HEK293 (cell line): ENCODE measurements around the gene ALG3.

Experiments
- CTCF ChIA-PET: fragments of 350-600 bp; formaldehyde crosslinking; extraction: SDS; loops from one replicate; lab custom pipeline; 2021; ENCODE audit warnings: antibody characterized with exemption; lab: Yijun Ruan, JAX
- POLR2A ChIA-PET: fragments of 300-600 bp; formaldehyde crosslinking; extraction: SDS; loops from one replicate; lab custom pipeline; 2020; ENCODE audit warnings: antibody characterized with exemption, inconsistent platforms; lab: Yijun Ruan, JAX
- H3K27ac ChIP-seq: fragments of 200-500 bp; sonication (Bioruptor generic); 2 replicates; pipeline ENCODE4 v1.5.1; 2014; ENCODE audit warnings: low read depth, low read length, control low read depth, inconsistent platforms; ENCODE audit errors: extremely low read depth
- H3K36me3 ChIP-seq, 2 experiments: fragments of 200-500 bp in 1 of 2; sonication (Bioruptor generic) in 1 of 2; 1 replicate in 1 of 2; 2 replicates in 1 of 2; pipeline ENCODE4 v1.5.1; 2014 to 2017; ENCODE audit warnings: inconsistent platforms in 2 of 2, low read length in 2 of 2; ENCODE audit not compliant: control insufficient read depth in 2 of 2, insufficient read depth in 1 of 2
- H3K4me1 ChIP-seq: fragments of 200-500 bp; sonication (Bioruptor generic); 2 replicates; pipeline ENCODE4 v1.5.1; 2014; ENCODE audit warnings: mild to moderate bottlenecking, low read length, inconsistent platforms; ENCODE audit not compliant: control insufficient read depth, insufficient read depth
- H3K4me3 ChIP-seq: 2 replicates; pipeline ENCODE4 v1.5.1; 2011; ENCODE audit warnings: low read depth, mild to moderate bottlenecking, control low read depth, low read length, moderate library complexity
- H3K9me3 ChIP-seq: fragments of 200-500 bp; sonication (Bioruptor generic); 2 replicates; pipeline ENCODE4 v1.5.1; 2014; ENCODE audit warnings: low read depth, low read length, inconsistent platforms; ENCODE audit not compliant: control insufficient read depth, insufficient read depth
- BCL11A ChIP-seq: fragments of 450-650 bp; formaldehyde crosslinking; IDR thresholded peaks from 2 replicates; pipeline ENCODE4 v1.5.1; 2016; ENCODE audit warnings: low read depth, missing biosample characterization, missing genetic modification characterization
- BCL11B ChIP-seq: fragments of 450-650 bp; formaldehyde crosslinking; IDR thresholded peaks from 2 replicates; pipeline ENCODE4 v1.5.1; 2016; ENCODE audit warnings: low read depth, missing biosample characterization, missing genetic modification characterization
- FEZF1 ChIP-seq: fragments of 450-650 bp; formaldehyde crosslinking; IDR thresholded peaks from 2 replicates; pipeline ENCODE4 v1.5.1; 2016; ENCODE audit warnings: missing biosample characterization, missing genetic modification characterization
- HOXC10 ChIP-seq: sonication (generic); formaldehyde crosslinking; IDR thresholded peaks from 2 replicates; pipeline ENCODE4 v1.8.1; 2023; ENCODE audit warnings: mild to moderate bottlenecking, missing genetic modification reagents
- ZFP41 ChIP-seq: fragments of 450-650 bp; formaldehyde crosslinking; IDR thresholded peaks from 2 replicates; pipeline ENCODE4 v1.5.1; 2016; ENCODE audit warnings: missing biosample characterization, missing genetic modification characterization, borderline replicate concordance
- ZNF146 ChIP-seq: fragments of 450-650 bp; formaldehyde crosslinking; IDR thresholded peaks from 2 replicates; pipeline ENCODE4 v1.5.1; 2016; ENCODE audit warnings: missing biosample characterization, missing genetic modification characterization
- ZNF175 ChIP-seq: fragments of 450-650 bp; formaldehyde crosslinking; IDR thresholded peaks from 2 replicates; pipeline ENCODE4 v1.5.1; 2016; ENCODE audit warnings: missing biosample characterization, missing genetic modification characterization
- ZNF18 ChIP-seq: fragments of 450-650 bp; formaldehyde crosslinking; IDR thresholded peaks from 2 replicates; pipeline ENCODE4 v1.5.1; 2016; ENCODE audit warnings: missing biosample characterization, missing genetic modification characterization
- ZNF202 ChIP-seq: fragments of 450-650 bp; formaldehyde crosslinking; IDR thresholded peaks from 2 replicates; pipeline ENCODE4 v1.5.1; 2016; ENCODE audit warnings: missing biosample characterization, missing genetic modification characterization, borderline replicate concordance
- ZNF26 ChIP-seq: fragments of 450-650 bp; formaldehyde crosslinking; IDR thresholded peaks from 2 replicates; pipeline ENCODE4 v1.5.1; 2016; ENCODE audit warnings: missing biosample characterization, missing genetic modification characterization
- ZNF311 ChIP-seq: fragments of 450-650 bp; formaldehyde crosslinking; IDR thresholded peaks from 2 replicates; pipeline ENCODE4 v1.5.1; 2017; ENCODE audit warnings: missing biosample characterization, missing genetic modification characterization, borderline replicate concordance
- ZNF335 ChIP-seq: fragments of 450-650 bp; formaldehyde crosslinking; conservative IDR thresholded peaks from 2 replicates; pipeline ENCODE4 v1.5.1; 2016; ENCODE audit warnings: missing biosample characterization, missing genetic modification characterization
- ZNF426 ChIP-seq: fragments of 450-650 bp; formaldehyde crosslinking; IDR thresholded peaks from 2 replicates; pipeline ENCODE4 v1.5.1; 2017; ENCODE audit warnings: missing biosample characterization, missing genetic modification characterization, mild to moderate bottlenecking, inconsistent platforms, moderate library complexity
- ZNF449 ChIP-seq: fragments of 450-650 bp; formaldehyde crosslinking; IDR thresholded peaks from 2 replicates; pipeline ENCODE4 v1.5.1; 2017; ENCODE audit warnings: missing biosample characterization, mild to moderate bottlenecking, missing genetic modification characterization, moderate library complexity
- ZNF488 ChIP-seq: fragments of 450-650 bp; formaldehyde crosslinking; IDR thresholded peaks from 2 replicates; pipeline ENCODE4 v1.5.1; 2016; ENCODE audit warnings: missing biosample characterization, missing genetic modification characterization
- ZNF518A ChIP-seq: fragments of 450-650 bp; formaldehyde crosslinking; conservative IDR thresholded peaks from 2 replicates; pipeline ENCODE4 v1.5.1; 2016; ENCODE audit warnings: low read depth, missing biosample characterization, missing genetic modification characterization
- ZNF530 ChIP-seq: fragments of 450-650 bp; formaldehyde crosslinking; IDR thresholded peaks from 2 replicates; pipeline ENCODE4 v1.5.1; 2016; ENCODE audit warnings: low read depth, missing biosample characterization, missing genetic modification characterization
- ZNF624 ChIP-seq: fragments of 450-650 bp; formaldehyde crosslinking; IDR thresholded peaks from 2 replicates; pipeline ENCODE4 v1.5.1; 2017; ENCODE audit warnings: missing biosample characterization, missing genetic modification characterization
- ZNF645 ChIP-seq: fragments of 450-650 bp; formaldehyde crosslinking; IDR thresholded peaks from 2 replicates; pipeline ENCODE4; 2016; ENCODE audit warnings: missing biosample characterization, missing genetic modification characterization
- ZNF777 ChIP-seq: fragments of 450-650 bp; formaldehyde crosslinking; IDR thresholded peaks from 2 replicates; pipeline ENCODE4 v1.5.1; 2017; ENCODE audit warnings: missing biosample characterization, missing genetic modification characterization, borderline replicate concordance

ALG3 gene

GRCh38 chr3:184291044-184291737 lies 42.4 kb upstream of the ALG3 start:
- H3K27ac ChIP-seq = no peak overlapping the region
- H3K9me3 ChIP-seq = no peaks in the 10 kb centered on the region
- TF ChIP-seq ZNF530 (tag by site-specific recombination) (no peak), ZNF335 (tag by site-specific recombination) (no peak), ZFP41 (tag by site-specific recombination) (no peak), ZNF777 (tag by site-specific recombination) (no peak), ZNF202 (tag by site-specific recombination) (no peak), ZNF624 (no peak), HOXC10 (CRISPR knock-in tag) (no peak), ZNF426 (tag by site-specific recombination) (no peak), ZNF311 (tag by site-specific recombination) (no peak), ZNF449 (tag by site-specific recombination) (no peak), ZNF18 (tag by site-specific recombination) (no peak), ZNF518A (tag by site-specific recombination) (no peak)
- TF ChIP-seq, all 188 proteins: peak for 0
- ChIA-PET CTCF (interaction anchor here (0.6 to 1.3 kb wide), 3 partner anchors 72 to 382 kb away, joined by 3 to 4 read pairs (median 4); partner anchors contain the start of gene ABCC5), POLR2A (interaction anchor here (0.5 kb wide), 1 partner anchor 8 kb away, joined by 5 read pairs; no protein-coding TSS in a partner anchor)
- H3K4me3 ChIP-seq = no peak overlapping the region
- no peaks in the 10 kb centered on the region for H3K36me3 ChIP-seq
- H3K4me1 ChIP-seq = no peaks in the 10 kb centered on the region

- H3K27ac ChIP-seq = no peak overlapping the region
- no peaks in the 10 kb centered on the region for H3K36me3 ChIP-seq
- H3K4me1 ChIP-seq = no peaks in the 10 kb centered on the region
- no peaks in the 10 kb centered on the region for H3K9me3 ChIP-seq
- ChIA-PET POLR2A (no interaction called here), CTCF (interaction anchor here (1.3 to 2.8 kb wide), 2 partner anchors 273 to 394 kb away, joined by 4 to 15 read pairs; partner anchors contain the start of gene ABCC5)
- H3K4me3 ChIP-seq = no peak overlapping the region
- TF ChIP-seq FEZF1 (tag by site-specific recombination) = no peak
- no peak for TF ChIP-seq ZNF488
- TF ChIP-seq ZNF26 (tag by site-specific recombination) = no peak
- no peak for TF ChIP-seq ZNF175 (tag by site-specific recombination)
- TF ChIP-seq BCL11B (tag by site-specific recombination) = no peak
- no peak for TF ChIP-seq ZNF645 (tag by site-specific recombination)
- no peak for TF ChIP-seq ZNF146 (tag by site-specific recombination)
- TF ChIP-seq BCL11A (tag by site-specific recombination) = no peak
Observed at GRCh38 chr3:184290331-184290730, 41.6 kb upstream of the ALG3 start.
